ENCODE data around the gene FOXP1.

DNA sequence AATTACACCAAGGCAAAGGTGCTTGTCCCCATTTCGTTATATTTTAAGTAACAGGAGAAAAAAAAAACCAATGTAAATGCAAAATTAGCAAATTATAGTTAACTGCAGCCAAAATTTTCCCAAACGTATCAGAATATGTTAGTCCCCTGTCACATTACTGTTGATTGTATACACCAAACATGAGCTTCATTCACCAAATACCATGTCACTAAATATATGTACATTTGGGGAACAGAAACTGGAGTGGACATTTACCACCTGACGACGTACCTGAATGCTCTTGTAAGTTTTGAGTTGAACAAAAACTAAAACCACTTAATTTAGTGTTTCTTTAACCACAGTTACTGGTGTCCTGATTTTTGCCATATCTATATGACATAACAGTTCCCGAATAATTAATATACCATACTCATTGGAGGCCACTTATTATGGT is 3.3 kb upstream of the FOXP1 start:
- no peak for TF ChIP-seq EZH2 (IDR thresholded peaks at IDR 0.05; ENCODE audit: borderline replicate concordance, low read length)
- TF ChIP-seq, protein P1, sequence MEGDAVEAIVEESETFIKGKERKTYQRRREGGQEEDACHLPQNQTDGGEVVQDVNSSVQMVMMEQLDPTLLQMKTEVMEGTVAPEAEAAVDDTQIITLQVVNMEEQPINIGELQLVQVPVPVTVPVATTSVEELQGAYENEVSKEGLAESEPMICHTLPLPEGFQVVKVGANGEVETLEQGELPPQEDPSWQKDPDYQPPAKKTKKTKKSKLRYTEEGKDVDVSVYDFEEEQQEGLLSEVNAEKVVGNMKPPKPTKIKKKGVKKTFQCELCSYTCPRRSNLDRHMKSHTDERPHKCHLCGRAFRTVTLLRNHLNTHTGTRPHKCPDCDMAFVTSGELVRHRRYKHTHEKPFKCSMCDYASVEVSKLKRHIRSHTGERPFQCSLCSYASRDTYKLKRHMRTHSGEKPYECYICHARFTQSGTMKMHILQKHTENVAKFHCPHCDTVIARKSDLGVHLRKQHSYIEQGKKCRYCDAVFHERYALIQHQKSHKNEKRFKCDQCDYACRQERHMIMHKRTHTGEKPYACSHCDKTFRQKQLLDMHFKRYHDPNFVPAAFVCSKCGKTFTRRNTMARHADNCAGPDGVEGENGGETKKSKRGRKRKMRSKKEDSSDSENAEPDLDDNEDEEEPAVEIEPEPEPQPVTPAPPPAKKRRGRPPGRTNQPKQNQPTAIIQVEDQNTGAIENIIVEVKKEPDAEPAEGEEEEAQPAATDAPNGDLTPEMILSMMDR (IDR thresholded peaks at IDR 0.05; ENCODE audit: low read length): no peak
